ENCODE measurements around the gene HAGH.

Gene HAGH

GRCh38 chr16:1786242-1787055 is 40.2 kb downstream of the HAGH start:
- no peak for DNase-seq (ENCODE audit: low read depth in 2 of 2)

GRCh38 chr16:1785846-1786170 is 40.8 kb downstream of the HAGH start:
- no peak for DNase-seq (ENCODE audit: low read depth in 2 of 2)

DNA sequence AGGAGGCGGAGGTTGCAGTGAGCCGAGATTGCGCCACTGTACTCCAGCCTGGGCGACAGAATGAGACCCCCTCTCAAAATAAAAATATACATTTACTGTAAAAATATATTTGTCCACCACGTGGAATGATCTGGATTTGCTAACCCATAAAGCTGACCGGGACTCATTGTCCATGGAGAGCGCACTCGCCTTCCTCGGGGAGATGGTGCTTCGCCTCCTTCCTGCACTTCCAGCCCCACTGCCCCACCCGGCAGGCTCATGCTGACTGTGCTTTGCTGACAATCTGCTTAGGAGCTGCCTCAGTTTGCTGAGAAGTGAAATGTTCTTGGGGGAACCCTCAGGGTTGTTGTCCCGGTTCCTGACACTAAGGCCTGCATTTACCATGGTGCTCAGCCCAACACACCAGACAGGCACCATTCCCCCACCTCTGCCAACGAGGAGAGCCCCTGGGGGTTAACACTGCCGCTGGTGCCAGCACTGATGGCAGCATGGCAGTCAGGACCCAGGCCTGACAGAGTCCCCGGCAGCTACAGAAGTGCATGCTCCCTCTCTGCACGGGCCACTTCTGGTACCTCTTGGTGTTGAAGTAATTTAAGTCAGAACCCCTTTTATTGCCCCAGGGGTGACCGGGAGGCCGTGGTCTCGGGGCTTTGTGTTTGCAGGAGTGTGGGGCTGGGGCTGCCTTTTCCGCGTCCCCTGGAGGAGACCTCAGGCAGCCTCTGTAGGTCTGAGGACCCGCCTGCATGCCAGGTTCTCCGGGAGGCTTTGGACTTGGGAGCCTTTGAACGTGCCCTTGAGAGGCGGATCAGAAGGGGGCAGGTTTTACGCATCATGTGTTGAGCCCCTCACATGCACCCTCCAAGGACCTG is 41.4 kb downstream of the HAGH start:
- DNase-seq (ENCODE audit: low read depth in 2 of 2), result no peak

DNA sequence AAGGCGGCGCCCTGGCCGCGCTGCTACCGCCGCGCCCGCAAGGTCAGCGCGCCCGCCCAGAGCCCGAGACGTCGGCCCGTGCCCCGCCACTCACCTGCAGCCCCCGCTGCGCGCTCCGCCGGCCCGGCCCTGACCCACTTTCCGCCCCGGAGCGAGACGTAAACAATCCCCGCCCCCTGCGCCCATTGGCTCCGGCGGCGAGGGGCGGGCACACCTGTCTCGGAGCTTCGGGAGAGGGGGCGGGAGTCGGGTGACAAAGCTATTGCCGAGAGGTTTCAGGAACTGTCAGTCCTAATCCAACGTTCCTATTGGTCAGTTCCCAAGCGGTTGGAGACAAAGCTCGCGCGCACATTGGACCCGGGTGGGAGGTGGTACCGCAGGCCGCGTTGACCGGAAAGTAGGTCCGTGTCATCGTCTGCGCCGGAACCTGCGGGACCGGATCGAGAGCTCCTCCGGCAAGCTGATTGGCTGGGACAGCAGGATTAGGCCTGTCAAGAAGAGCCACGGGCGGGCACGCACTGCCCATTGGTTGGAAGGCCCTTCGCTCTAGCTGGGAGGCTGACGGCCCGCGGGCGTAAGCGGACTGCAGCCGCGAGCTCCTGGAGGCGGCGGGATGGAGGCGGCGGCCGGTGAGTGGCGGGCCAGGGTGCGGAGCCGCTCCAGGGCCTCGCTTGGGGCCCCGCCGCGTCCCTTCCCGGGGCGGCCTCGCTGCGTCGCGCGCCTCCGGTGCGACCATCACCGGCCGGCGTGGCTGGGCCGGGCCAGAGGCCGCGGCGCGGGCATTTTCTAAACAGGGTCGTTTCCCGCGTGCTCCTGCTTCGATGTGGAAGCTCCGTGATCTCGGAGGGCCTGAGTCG is 44.0 kb downstream of the HAGH start, which contains the start of the genes NUBP2 and SPSB3:
TSS of gene NUBP2 (plus strand) at position 553 of the 857 bp plus-strand sequence. CDS start at position 614, 61 bp downstream.
TSS of gene SPSB3 (minus strand) at position 164 of the 857 bp plus-strand sequence. CDS start 1,088 bp downstream, outside the sequence.
- peak; percentile 95 to 99 for DNase-seq (ENCODE audit: low read depth in 2 of 2)

- peak in 1 of 2 donors; percentile 28 for DNase-seq (ENCODE audit: low read depth in 2 of 2)
Observed at GRCh38 chr16:1781758-1782407, 44.7 kb downstream of the HAGH start.

- DNase-seq (ENCODE audit: low read depth in 2 of 2), result no peak
Observed at GRCh38 chr16:1781254-1781653, 45.4 kb downstream of the HAGH start.

GRCh38 chr16:1780677-1781072 is 46.0 kb downstream of the HAGH start:
- no peak for DNase-seq (ENCODE audit: low read depth in 2 of 2)

DNA sequence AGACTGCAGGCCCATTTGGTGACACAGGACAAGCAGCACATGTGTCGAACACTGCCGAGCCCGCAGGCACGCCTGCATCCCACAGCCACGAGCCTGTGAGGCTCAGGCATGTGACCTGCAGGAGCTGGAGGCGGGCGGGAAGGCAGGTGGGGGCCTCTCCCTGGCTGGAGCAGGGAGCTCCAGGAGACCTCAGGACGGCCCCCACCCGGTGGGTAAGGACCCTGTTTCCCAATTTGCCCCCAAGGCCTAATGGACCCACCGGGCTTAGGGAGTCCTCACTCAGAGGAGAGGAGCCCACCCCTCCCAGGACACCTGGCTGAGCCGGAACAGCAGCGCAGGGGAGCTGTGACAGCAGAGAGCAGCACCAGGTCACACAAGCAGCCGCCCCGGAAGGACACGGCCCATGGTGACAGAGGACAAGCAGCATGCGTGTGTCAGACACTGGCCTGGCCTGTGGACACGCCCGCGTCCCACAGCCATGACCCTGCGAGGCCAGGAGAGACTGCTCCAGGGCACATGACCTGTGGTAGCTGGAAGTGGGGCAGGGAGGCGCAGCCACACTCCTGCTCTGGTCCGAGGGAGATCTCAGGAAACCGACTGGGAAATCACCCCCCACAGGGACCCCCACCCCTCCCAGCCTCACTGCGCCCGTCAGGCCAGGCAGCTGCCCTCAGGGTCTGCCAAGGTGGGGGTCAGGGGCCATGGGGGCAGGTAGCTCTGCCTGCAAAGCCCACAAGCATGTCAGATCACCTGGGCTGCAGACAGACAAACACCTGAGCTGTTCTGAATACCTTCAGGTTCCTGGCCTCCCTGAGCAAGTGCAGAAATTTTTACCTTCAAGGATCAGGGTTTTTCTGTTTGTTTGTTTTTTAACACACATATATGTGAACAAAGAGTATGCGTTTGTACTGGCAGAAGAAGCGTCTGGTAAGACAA is 46.6 kb downstream of the HAGH start:
- no peak for DNase-seq (ENCODE audit: low read depth in 2 of 2)

- no peak for DNase-seq (ENCODE audit: low read depth in 2 of 2)
Observed at GRCh38 chr16:1779234-1779701, 47.4 kb downstream of the HAGH start.

DNA sequence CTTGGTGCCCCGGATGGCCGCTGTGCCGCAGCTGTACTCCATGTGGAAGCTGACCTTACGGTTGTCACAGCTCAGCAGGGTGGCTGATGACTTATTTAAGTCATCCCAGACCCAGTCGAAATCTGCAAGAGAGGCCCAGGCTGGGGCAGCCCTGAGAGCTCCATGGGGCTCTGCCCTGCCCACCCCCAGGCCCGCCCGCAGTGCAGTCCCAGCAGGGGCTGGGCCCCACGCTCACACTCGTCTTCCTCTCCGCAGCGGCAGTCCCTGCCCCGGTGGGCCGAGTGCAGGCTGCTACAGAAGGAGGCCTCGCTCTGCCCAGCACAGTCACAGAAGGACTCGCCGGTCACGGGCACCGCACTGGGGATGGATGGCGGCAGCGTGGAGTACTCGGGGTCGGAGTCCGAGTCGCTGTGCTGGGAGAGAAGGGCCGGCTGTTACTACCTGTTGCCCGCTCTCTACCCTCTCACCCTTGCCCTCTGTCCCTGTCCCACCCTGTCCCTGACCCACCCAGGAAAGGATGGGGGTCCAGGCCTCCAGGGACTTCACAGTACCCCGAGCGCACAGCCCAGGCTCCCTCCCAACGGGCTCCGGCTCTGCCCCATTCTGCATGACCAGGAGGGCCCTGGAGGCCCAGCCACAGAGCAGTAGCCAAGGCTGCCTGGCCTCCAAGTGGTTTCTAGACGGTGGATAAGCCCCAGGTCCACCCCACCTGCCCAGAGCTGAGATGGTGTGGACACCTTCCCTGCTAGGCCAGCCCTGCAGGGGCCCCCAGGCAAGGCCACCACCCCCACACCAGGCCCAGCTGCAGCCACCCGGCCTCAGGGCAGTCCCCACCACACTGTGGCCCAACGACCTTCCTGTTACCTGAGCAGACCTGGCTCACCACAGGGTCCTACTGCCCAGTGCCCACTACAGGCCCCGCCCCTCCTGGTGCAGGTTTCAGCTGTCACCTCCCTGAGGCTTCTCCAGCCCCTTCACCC is 48.1 kb downstream of the HAGH start:
- DNase-seq (ENCODE audit: low read depth in 2 of 2), result no peak

- no peak for DNase-seq (ENCODE audit: low read depth in 2 of 2)
Observed at GRCh38 chr16:1777375-1778199, 49.0 kb downstream of the HAGH start.

- no peak for DNase-seq (ENCODE audit: low read depth in 2 of 2)
Observed at GRCh38 chr16:1776991-1777374, 49.6 kb downstream of the HAGH start.

GRCh38 chr16:1776672-1776955 is 50.0 kb downstream of the HAGH start:
- DNase-seq (ENCODE audit: low read depth in 2 of 2), result no peak

GRCh38 chr16:1775846-1776671 is 50.6 kb downstream of the HAGH start:
- no peak for DNase-seq (ENCODE audit: low read depth in 2 of 2)

GRCh38 chr16:1775006-1775845 is 51.4 kb downstream of the HAGH start:
- no peak for DNase-seq (ENCODE audit: low read depth in 2 of 2)

DNA sequence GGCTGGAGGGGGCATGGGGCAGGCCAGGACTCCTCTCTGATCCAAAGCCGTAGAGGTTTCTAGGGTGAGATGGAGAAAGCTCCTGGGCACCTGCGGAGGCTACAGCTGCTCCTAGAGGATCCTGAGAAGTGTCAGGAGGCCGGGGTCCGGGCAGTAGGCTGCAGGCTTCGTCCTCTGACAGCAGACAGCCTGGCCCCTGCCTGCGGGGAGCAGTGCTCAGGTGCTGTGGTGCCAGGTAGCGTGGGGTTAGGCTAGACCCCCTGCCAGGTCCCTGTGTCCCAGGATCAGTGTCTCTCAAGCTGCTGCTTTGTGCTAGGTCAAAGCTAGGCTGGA is 52.2 kb downstream of the HAGH start:
- DNase-seq (ENCODE audit: low read depth in 2 of 2), result no peak
